C4-2B (cell line): ENCODE results near the gene DPF3.

Experiments
- CTCF ChIP-seq: fragments of 450-650 bp; conservative IDR thresholded peaks from 2 replicates; pipeline ENCODE4 v1.5.1; 2017; ENCODE audit warnings: mild to moderate bottlenecking
- ZFX ChIP-seq: fragments of 450-650 bp; IDR thresholded peaks from 2 replicates; pipeline ENCODE4 v1.6.1; 2017

GRCh38 chr14:72753044-72753710, 140.7 kb downstream of the DPF3 start:
- no peak for TF ChIP-seq CTCF
- no peak for TF ChIP-seq ZFX
